GM21381 (cell line): ENCODE data around the gene SLITRK2.

Source experiments
- ATAC-seq: cut with Tn5 transposase; IDR thresholded peaks from one replicate; pipeline ENCODE4 v1.9.1; 2021; ENCODE audit warnings: mild to moderate bottlenecking, moderate library complexity; ENCODE audit not compliant: unreplicated experiment

The SLITRK2 gene

GRCh38 chrX:145848857-145849256 is 31.2 kb downstream of the SLITRK2 start:
- ATAC-seq, result no peak

- no peak for ATAC-seq
Measured at GRCh38 chrX:145853181-145853580, 35.6 kb downstream of the SLITRK2 start.

- no peak for ATAC-seq
Measured at GRCh38 chrX:145856181-145856580, 38.6 kb downstream of the SLITRK2 start.

- ATAC-seq, result no peak
Measured at GRCh38 chrX:145861818-145862217, 44.2 kb downstream of the SLITRK2 start.

- ATAC-seq, result no peak
Measured at GRCh38 chrX:145865082-145865481, 47.5 kb downstream of the SLITRK2 start.
